GM12878 (cell line): Measurements from ENCODE around the gene COL9A3. TPM values are rescaled to one million over a fixed set of nuclear protein-coding genes. Genes with fewer than 3 reads are reported as not detected.

Experiments used
- ATAC-seq: fragments of 200-7000 bp; cut with Tn5 transposase; 3 replicates; pipeline ENCODE4 v1.9.1; 2020; ENCODE audit warnings: mild to moderate bottlenecking, moderate library complexity
- BruUV-seq: library from RNA; stranded (reverse); fragments of 400-500 nt; replicated peaks from 2 replicates; lab custom pipeline; 2021; lab: Mats Ljungman, UMichigan
- CTCF ChIA-PET: fragments of 300-600 bp; sonication (Branson Sonifier 250); formaldehyde crosslinking; extraction: SDS; loops from one replicate; lab custom pipeline; 2021; ENCODE audit warnings: inconsistent platforms; lab: Yijun Ruan, JAX
- POLR2A ChIA-PET: fragments of 350-600 bp; formaldehyde crosslinking; extraction: SDS; loops from one replicate; lab custom pipeline; 2021; ENCODE audit warnings: inconsistent platforms; lab: Charles Lee
- RAD21 ChIA-PET: fragments of 300-600 bp; sonication (Branson Sonifier 250); formaldehyde crosslinking; loops from one replicate; lab custom pipeline; 2023; ENCODE audit warnings: antibody characterized with exemption; ENCODE audit not compliant: unreplicated experiment; lab: Charles Lee
- SMC1A ChIA-PET: fragments of 300-600 bp; sonication (Branson Sonifier 250); formaldehyde crosslinking; loops from one replicate; lab custom pipeline; 2023; ENCODE audit not compliant: unreplicated experiment, uncharacterized antibody; lab: Charles Lee
- DNase-seq: peaks from one replicate; pipeline ENCODE4 v3.0.0-alpha.2; 2011; ENCODE audit warnings: low read depth, low spot score
- FAIRE-seq: peaks from 3 replicates; lab custom pipeline; 2011; peaks lifted over from hg19 to GRCh38; lab: Jason Lieb, UNC
- H2AFZ ChIP-seq: 2 replicates; pipeline ENCODE4 v1.6.0; 2011; ENCODE audit warnings: low read depth, low read length, control low read depth; ENCODE audit not compliant: control insufficient read depth
- H3K27ac ChIP-seq: 2 replicates; pipeline ENCODE4 v1.5.1; 2011; ENCODE audit warnings: control low read depth; ENCODE audit not compliant: control insufficient read depth, insufficient read depth
- H3K27me3 ChIP-seq, 2 experiments: replicated peaks in 1 of 2; 2 replicates each; pipeline versions ENCODE4 v1.6.0 to v1.6.1; 2011; ENCODE audit warnings: low read length in 1 of 2; ENCODE audit not compliant: control insufficient read depth in 2 of 2, insufficient read depth in 2 of 2
- H3K36me3 ChIP-seq, 2 experiments: 2 replicates each; pipeline ENCODE4 v1.5.1; 2011; ENCODE audit warnings: low read length in 1 of 2; ENCODE audit not compliant: control insufficient read depth in 2 of 2, insufficient read depth in 2 of 2
- H3K4me1 ChIP-seq: 2 replicates; pipeline ENCODE4 v1.6.1; 2011; ENCODE audit warnings: mild to moderate bottlenecking, low read length, moderate library complexity, mixed read lengths; ENCODE audit not compliant: control insufficient read depth, insufficient read depth
- H3K4me2 ChIP-seq: 2 replicates; pipeline ENCODE4 v1.6.0; 2011; ENCODE audit warnings: control low read depth; ENCODE audit not compliant: control insufficient read depth, insufficient read depth
- H3K4me3 ChIP-seq: fragments of 200-600 bp; sonication (generic); 2 replicates; pipeline ENCODE4 v1.5.1; 2016
- H3K79me2 ChIP-seq: 2 replicates; pipeline ENCODE4 v1.6.0; 2011; ENCODE audit warnings: low read length; ENCODE audit not compliant: control insufficient read depth, insufficient read depth
- H3K9ac ChIP-seq: 2 replicates; pipeline ENCODE4 v1.8.0; 2011; ENCODE audit warnings: low read length, control low read depth, mixed read lengths; ENCODE audit not compliant: control insufficient read depth, insufficient read depth
- H3K9me3 ChIP-seq: replicated peaks from 3 replicates; pipeline ENCODE4 v1.5.1; 2011; ENCODE audit warnings: mild to moderate bottlenecking, low read length; ENCODE audit not compliant: control insufficient read depth, insufficient read depth
- H4K20me1 ChIP-seq: 2 replicates; pipeline ENCODE4 v1.6.0; 2011; ENCODE audit not compliant: control insufficient read depth, insufficient read depth
- CEBPB ChIP-seq, 2 experiments: fragments of 150-350 bp in 1 of 2; IDR thresholded peaks; 2 replicates each; pipeline ENCODE4 v1.6.1; 2012 to 2014; ENCODE audit warnings: low read depth in 2 of 2, low read length in 2 of 2, borderline replicate concordance in 1 of 2, inconsistent platforms in 1 of 2
- HCFC1 ChIP-seq: fragments of 150-350 bp; IDR thresholded peaks from 2 replicates; pipeline ENCODE4 v1.6.1; 2014; ENCODE audit warnings: low read length
- JUND ChIP-seq: IDR thresholded peaks from 2 replicates; pipeline ENCODE4 v1.6.1; 2012; ENCODE audit warnings: low read depth, mild to moderate bottlenecking, low read length, improper control_type of control experiment, moderate library complexity
- MTA2 ChIP-seq: fragments of 450-650 bp; IDR thresholded peaks from 2 replicates; pipeline ENCODE4 v1.6.1; 2016; ENCODE audit warnings: low read depth, mild to moderate bottlenecking, moderate library complexity
- NFIC ChIP-seq: IDR thresholded peaks from 2 replicates; pipeline ENCODE4 v1.6.1; 2012; ENCODE audit warnings: low read depth, mild to moderate bottlenecking, inconsistent platforms, low read length, moderate library complexity
- NR2C1 ChIP-seq: fragments of 450-650 bp; IDR thresholded peaks from 2 replicates; pipeline ENCODE4 v1.6.1; 2017; ENCODE audit warnings: antibody characterized with exemption, mild to moderate bottlenecking, moderate library complexity
- SP1 ChIP-seq: IDR thresholded peaks from one replicate; pipeline ENCODE4 v1.6.1; 2011; ENCODE audit warnings: low read depth, low read length
- SREBF2 ChIP-seq: IDR thresholded peaks from 2 replicates; pipeline ENCODE4 v1.6.1; 2012; ENCODE audit warnings: mild to moderate bottlenecking, low read length
- TCF3 ChIP-seq: IDR thresholded peaks from 2 replicates; pipeline ENCODE4 v1.6.1; 2012; ENCODE audit warnings: low read depth, mild to moderate bottlenecking, low read length, borderline replicate concordance; ENCODE audit not compliant: insufficient read depth
- WRNIP1 ChIP-seq: IDR thresholded peaks from 2 replicates; pipeline ENCODE4 v1.6.1; 2011; ENCODE audit warnings: low read depth, low read length, improper control_type of control experiment, borderline replicate concordance
- WGBS: methylation state at CpG from one replicate; pipeline ENCODE4 v1.1.6; 2016; ENCODE audit warnings: low lambda C conversion rate; ENCODE audit not compliant: insufficient replicate concordance, insufficient coverage; ENCODE audit errors: missing lambda C conversion rate; 5-methylcytosine and 5-hydroxymethylcytosine counted together
- in situ Hi-C: fragments of 300-500 bp; cut with MboI; formaldehyde crosslinking; loops from 9 replicates; pipeline ENCODE4 v1.14.3; 2018; ENCODE audit warnings: mixed read lengths
- intact Hi-C: fragments of 100-400 bp; cut with micrococcal nuclease; formaldehyde crosslinking; loops from one replicate; pipeline ENCODE4 v1.14.2; 2022; ENCODE audit not compliant: unreplicated experiment
- polyA plus RNA-seq, 11 experiments: library from polyadenylated mRNA; depleted of rRNA in 4 of 11; unstranded in 6 of 11; stranded (reverse) in 5 of 11; fragments of >200 nt; fragmentation: Nextera tagmentation in 4 of 11; fragmentation: Illumina TruSeq in 1 of 11; extraction: Ambion mirVana in 4 of 11; extraction: Trizol in 1 of 11; gene quantifications; 1 replicate in 1 of 11; 2 replicates in 10 of 11; pipeline versions ENCODE4 v1.2.1 to v1.2.3, GENCODE V29; 2011 to 2016; ENCODE audit warnings: inconsistent platforms in 2 of 11, missing spikeins in 2 of 11, low read depth in 1 of 11
- total RNA-seq, 4 experiments: library from RNA; depleted of rRNA in 3 of 4; stranded (reverse); fragments of >200 nt in 3 of 4; fragmentation: Illumina TruSeq in 1 of 4; extraction: Trizol in 1 of 4; gene quantifications; 2 replicates each; pipeline versions ENCODE4 v1.2.1 to v1.2.3, GENCODE V29; 2013 to 2021
- TF ChIP-seq, protein P1 (sequence below): IDR thresholded peaks from 2 replicates; pipeline ENCODE4 v1.6.1; 2011; ENCODE audit warnings: low read depth, mild to moderate bottlenecking, low read length, moderate library complexity, borderline replicate concordance; ENCODE audit errors: extremely low read depth
- TF ChIP-seq, protein P2 (sequence below): fragments of 450-650 bp; IDR thresholded peaks from 2 replicates; pipeline ENCODE4 v1.6.1; 2017; ENCODE audit warnings: low read depth, mild to moderate bottlenecking, moderate library complexity

Gene COL9A3
- total and polyA plus RNA-seq, 10 of the 15 experiments (the other 5 are each of a cell fraction or from before 2014, with no cell fraction given): 0.09 to 1.7 (median 0.63) TPM; not detected in 1

GRCh38 chr20:62768234-62768546 lies 48.7 kb upstream of the COL9A3 start:
- Histone ChIP-seq H3K4me2 (no peak overlapping the region), H3K79me2 (no peaks in the 10 kb centered on the region), H2AFZ (no peak overlapping the region), H3K9ac (no peak overlapping the region), H3K4me1 (no peaks in the 10 kb centered on the region), H3K27ac (no peak overlapping the region), H3K27me3 (peaks cover 0 to 1% of the 10 kb centered on the region in 2 experiments; a peak in 1 of 4 replicates), H3K36me3 (no peaks in the 10 kb centered on the region), H4K20me1 (no peaks in the 10 kb centered on the region), H3K9me3 (no peaks in the 10 kb centered on the region), H3K4me3 (no peak overlapping the region)
- RAD21 ChIA-PET: no interaction called here
- SMC1A ChIA-PET: no interaction called here
- no TSS peak for BruUV-seq
- POLR2A ChIA-PET: no interaction called here
- ATAC-seq: no peak
- WGBS: 51% methylated on average over 8 of the region's 8 CpGs
- in situ Hi-C loops: no loop called here
- intact Hi-C loops: no loop called here
- no peak for TF ChIP-seq NR2C1
- TF ChIP-seq, protein P1, sequence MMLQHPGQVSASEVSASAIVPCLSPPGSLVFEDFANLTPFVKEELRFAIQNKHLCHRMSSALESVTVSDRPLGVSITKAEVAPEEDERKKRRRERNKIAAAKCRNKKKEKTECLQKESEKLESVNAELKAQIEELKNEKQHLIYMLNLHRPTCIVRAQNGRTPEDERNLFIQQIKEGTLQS: no peak
- no peak for TF ChIP-seq NFIC
- TF ChIP-seq JUND: no peak
- TF ChIP-seq, protein P2, sequence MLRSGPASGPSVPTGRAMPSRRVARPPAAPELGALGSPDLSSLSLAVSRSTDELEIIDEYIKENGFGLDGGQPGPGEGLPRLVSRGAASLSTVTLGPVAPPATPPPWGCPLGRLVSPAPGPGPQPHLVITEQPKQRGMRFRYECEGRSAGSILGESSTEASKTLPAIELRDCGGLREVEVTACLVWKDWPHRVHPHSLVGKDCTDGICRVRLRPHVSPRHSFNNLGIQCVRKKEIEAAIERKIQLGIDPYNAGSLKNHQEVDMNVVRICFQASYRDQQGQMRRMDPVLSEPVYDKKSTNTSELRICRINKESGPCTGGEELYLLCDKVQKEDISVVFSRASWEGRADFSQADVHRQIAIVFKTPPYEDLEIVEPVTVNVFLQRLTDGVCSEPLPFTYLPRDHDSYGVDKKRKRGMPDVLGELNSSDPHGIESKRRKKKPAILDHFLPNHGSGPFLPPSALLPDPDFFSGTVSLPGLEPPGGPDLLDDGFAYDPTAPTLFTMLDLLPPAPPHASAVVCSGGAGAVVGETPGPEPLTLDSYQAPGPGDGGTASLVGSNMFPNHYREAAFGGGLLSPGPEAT: no peak
- TF ChIP-seq SP1: no peak
- TF ChIP-seq WRNIP1: no peak
- TF ChIP-seq HCFC1: no peak
- TF ChIP-seq SREBF2: no peak
- no peak for TF ChIP-seq TCF3
- TF ChIP-seq CEBPB (IDR thresholded peaks at IDR 0.05; ENCODE audit: borderline replicate concordance in 1 of 2, low read depth in 2 of 2, low read length in 2 of 2): no peak
- TF ChIP-seq MTA2: no peak
- CTCF ChIA-PET: no interaction called here
- no peak for FAIRE-seq
- no peak for DNase-seq
